Skeletal muscle satellite cell (primary cell): ENCODE results near the gene CCDC88C. TPM values are rescaled to one million over a fixed set of nuclear protein-coding genes. Genes with fewer than 3 reads are reported as not detected.
A peak's percentile ranks its signal among the peaks of the same experiment; 100 is the strongest.

ENCODE experiments used
- H3K27me3 ChIP-seq: 2 replicates; pipeline ENCODE4 v1.7.0; 2013; ENCODE audit warnings: low read length; ENCODE audit not compliant: control insufficient read depth, insufficient read depth
- H3K36me3 ChIP-seq: 2 replicates; pipeline ENCODE4 v1.7.0; 2013; ENCODE audit warnings: mild to moderate bottlenecking, control low read depth, low read length; ENCODE audit not compliant: insufficient read depth
- H3K4me1 ChIP-seq: 2 replicates; pipeline ENCODE4 v1.7.0; 2013; ENCODE audit warnings: low read length; ENCODE audit not compliant: control insufficient read depth, insufficient read depth
- H3K4me2 ChIP-seq: 2 replicates; pipeline ENCODE4 v1.7.0; 2013; ENCODE audit warnings: mild to moderate bottlenecking, low read length
- H3K4me3 ChIP-seq: 2 replicates; pipeline ENCODE4 v1.7.0; 2013; ENCODE audit warnings: low read length
- H3K9ac ChIP-seq: 2 replicates; pipeline ENCODE4 v1.7.0; 2013; ENCODE audit warnings: mild to moderate bottlenecking, low read depth, low read length, moderate library complexity
- H3K9me3 ChIP-seq: replicated peaks from 2 replicates; pipeline ENCODE4 v1.7.0; 2013; ENCODE audit warnings: mild to moderate bottlenecking, control low read depth, low read length
- total RNA-seq: library from RNA; depleted of rRNA; stranded (reverse); fragments of >200 nt; gene quantifications from 2 replicates; pipeline ENCODE4 v1.2.3, GENCODE V29; 2012; rRNA removed

The CCDC88C gene, protein sequence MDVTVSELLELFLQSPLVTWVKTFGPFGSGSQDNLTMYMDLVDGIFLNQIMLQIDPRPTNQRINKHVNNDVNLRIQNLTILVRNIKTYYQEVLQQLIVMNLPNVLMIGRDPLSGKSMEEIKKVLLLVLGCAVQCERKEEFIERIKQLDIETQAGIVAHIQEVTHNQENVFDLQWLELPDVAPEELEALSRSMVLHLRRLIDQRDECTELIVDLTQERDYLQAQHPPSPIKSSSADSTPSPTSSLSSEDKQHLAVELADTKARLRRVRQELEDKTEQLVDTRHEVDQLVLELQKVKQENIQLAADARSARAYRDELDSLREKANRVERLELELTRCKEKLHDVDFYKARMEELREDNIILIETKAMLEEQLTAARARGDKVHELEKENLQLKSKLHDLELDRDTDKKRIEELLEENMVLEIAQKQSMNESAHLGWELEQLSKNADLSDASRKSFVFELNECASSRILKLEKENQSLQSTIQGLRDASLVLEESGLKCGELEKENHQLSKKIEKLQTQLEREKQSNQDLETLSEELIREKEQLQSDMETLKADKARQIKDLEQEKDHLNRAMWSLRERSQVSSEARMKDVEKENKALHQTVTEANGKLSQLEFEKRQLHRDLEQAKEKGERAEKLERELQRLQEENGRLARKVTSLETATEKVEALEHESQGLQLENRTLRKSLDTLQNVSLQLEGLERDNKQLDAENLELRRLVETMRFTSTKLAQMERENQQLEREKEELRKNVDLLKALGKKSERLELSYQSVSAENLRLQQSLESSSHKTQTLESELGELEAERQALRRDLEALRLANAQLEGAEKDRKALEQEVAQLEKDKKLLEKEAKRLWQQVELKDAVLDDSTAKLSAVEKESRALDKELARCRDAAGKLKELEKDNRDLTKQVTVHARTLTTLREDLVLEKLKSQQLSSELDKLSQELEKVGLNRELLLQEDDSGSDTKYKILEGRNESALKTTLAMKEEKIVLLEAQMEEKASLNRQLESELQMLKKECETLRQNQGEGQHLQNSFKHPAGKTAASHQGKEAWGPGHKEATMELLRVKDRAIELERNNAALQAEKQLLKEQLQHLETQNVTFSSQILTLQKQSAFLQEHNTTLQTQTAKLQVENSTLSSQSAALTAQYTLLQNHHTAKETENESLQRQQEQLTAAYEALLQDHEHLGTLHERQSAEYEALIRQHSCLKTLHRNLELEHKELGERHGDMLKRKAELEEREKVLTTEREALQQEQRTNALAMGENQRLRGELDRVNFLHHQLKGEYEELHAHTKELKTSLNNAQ (N-terminal part only)
- under 0.01 and 2.8 TPM in 2 replicates for total RNA-seq

DNA sequence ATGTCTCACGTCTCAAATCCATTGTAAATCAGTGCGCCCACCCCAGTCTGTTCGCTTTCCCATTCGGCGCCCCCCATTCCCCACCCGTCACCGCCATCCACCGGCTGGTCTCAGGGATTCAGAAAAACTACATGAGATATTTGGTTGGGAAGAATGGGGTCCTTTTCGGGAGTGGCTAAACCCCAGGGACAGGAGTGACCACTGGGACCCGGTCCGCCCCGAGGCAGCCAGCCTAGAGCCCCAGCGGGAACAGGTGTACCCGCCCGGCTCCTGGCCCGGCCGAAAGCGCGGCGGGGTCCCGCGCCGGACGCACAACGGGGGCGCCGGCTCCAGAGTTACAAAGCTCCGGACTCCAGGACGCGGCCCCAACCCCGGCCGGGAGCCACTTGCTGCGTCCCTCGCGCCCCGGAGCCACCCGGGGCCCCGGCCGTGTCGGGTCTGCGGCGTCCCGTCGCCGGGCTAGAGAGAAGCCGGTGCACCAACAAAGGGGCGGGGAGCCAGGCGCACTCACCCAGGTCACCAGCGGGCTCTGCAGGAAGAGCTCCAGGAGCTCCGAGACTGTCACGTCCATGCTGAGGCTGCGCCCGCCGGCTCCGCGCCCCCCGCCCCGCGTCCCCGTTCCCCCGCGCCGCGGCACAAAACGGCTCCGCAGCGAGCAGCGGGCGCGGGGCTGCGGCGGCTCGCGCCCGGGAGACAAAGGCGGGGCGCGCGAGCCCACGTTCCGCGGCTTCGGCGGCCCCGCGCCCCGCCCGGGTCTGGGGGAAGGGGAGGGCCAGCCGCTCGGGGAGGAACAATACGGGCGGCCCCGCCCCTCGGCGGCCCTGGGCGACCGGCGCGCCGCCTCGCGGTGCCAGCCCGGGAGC is at the start of gene CCDC88C:
TSS of gene CCDC88C (minus strand) at position 701 of the 863 bp plus-strand sequence. CDS start at position 571, 130 bp downstream.
- Histone ChIP-seq H3K36me3 (no peaks in the 10 kb centered on the region), H3K4me1 (peaks cover 9% of the 10 kb centered on the region), H3K9ac (peak within 1 kb of the TSS; percentile 6), H3K4me3 (peak within 1 kb of the TSS; percentile 61), H3K27me3 (peaks cover 19% of the 10 kb centered on the region), H3K4me2 (peak within 1 kb of the TSS; percentile 71), H3K9me3 (no peaks in the 10 kb centered on the region)

DNA sequence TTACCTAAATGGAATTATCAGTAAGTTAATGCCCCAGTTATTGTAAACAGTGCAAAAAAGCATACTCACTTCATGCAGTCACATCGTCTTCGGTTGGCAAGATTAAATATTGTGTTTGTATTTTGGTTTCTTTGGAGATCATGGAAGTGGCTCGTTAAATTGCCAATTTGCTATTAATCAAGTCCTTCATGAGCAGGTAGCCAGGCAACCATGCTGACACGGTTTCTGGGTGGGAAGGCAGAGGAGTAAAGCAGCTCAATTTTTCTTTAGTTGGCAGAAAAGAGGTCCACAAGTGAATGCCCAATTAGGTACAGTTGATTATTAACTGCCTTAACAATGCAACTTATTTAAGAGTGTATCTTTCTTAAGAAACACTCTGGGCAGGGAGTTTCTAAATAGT is 48.6 kb upstream of the CCDC88C start:
- no peak overlapping the region for H3K9ac ChIP-seq
- H3K36me3 ChIP-seq: peaks cover 65% of the 10 kb centered on the region
- no peak overlapping the region for H3K4me2 ChIP-seq
- H3K4me1 ChIP-seq: no peaks in the 10 kb centered on the region
- no peaks in the 10 kb centered on the region for H3K27me3 ChIP-seq
- H3K4me3 ChIP-seq: no peak overlapping the region
- no peaks in the 10 kb centered on the region for H3K9me3 ChIP-seq

DNA sequence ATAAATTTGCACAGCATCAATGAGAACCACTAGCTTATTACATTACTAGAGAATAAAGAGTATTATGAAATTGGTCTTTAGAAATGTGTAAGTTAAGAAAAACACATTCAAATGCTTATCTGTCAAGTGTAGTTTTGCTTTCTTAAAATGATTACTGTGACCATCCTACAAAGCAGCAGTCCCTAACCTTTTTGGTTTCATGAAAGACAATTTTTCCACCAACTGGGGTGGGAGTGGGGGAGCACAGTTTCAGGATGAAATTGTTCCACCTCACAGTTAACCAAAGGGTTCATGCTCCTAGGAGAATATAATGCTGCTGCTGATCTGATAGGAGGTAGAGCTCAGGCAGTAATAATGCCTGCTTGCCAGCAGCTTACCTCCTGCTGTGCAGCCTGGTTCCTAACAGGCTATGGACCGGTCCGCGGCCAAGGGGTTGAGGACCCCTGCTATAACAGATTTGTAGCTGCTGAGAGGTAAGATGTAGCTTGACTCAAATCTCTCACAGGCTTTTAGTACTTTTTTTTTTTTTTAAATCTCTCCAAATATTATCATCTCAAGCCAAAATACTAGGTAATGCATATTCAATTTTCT is 47.1 kb upstream of the CCDC88C start:
- H3K9ac ChIP-seq: no peak overlapping the region
- H3K36me3 ChIP-seq: peaks cover 61% of the 10 kb centered on the region
- no peaks in the 10 kb centered on the region for H3K4me1 ChIP-seq
- no peaks in the 10 kb centered on the region for H3K27me3 ChIP-seq
- H3K9me3 ChIP-seq: no peaks in the 10 kb centered on the region
- H3K4me3 ChIP-seq: no peak overlapping the region
- H3K4me2 ChIP-seq: no peak overlapping the region

DNA sequence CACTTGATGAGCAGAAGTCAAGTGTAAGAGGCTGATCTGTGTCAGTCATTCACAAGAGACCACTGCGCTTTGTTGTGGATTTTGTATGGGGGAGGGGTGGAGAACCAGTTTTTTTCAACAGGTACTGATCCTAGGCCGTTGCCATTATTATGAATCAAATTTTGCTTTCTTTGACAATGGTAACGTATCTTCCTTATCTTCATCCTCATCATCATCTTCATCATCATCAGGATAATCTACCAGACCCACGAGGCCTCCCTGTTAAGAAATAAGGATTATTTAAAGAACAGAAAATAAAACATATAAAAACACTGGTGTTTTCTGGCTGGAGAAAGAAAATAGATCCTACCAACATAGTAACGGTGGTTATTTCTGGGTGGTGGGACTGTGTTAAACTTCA is 41.0 kb upstream of the CCDC88C start:
- no peaks in the 10 kb centered on the region for H3K9me3 ChIP-seq
- no peak overlapping the region for H3K4me3 ChIP-seq
- H3K4me2 ChIP-seq: no peak overlapping the region
- no peaks in the 10 kb centered on the region for H3K27me3 ChIP-seq
- H3K36me3 ChIP-seq: peaks cover 65% of the 10 kb centered on the region
- no peak overlapping the region for H3K9ac ChIP-seq
- no peaks in the 10 kb centered on the region for H3K4me1 ChIP-seq

DNA sequence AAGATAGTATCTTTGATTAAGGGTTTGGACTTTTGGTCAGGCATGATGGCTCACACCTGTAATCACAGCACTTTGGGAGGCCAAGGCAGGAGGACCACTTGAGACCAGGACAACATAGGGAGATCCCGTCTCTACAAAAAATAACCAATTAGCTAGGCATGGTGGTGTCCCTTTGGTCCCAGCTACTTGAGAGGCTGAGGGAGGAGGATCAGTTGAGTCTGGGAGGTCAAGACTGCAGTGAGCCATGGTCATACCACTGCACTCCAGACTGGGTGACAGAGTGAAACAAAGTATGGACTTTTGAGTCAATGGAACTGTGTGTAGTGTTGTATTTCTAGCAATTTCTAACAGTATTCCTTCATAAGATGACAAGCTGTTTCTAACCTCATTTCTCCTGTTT is 38.7 kb upstream of the CCDC88C start:
- Histone ChIP-seq H3K4me3 (no peak overlapping the region), H3K4me1 (no peaks in the 10 kb centered on the region), H3K36me3 (peaks cover 56% of the 10 kb centered on the region), H3K9ac (no peak overlapping the region), H3K27me3 (no peaks in the 10 kb centered on the region), H3K9me3 (no peaks in the 10 kb centered on the region), H3K4me2 (no peak overlapping the region)

DNA sequence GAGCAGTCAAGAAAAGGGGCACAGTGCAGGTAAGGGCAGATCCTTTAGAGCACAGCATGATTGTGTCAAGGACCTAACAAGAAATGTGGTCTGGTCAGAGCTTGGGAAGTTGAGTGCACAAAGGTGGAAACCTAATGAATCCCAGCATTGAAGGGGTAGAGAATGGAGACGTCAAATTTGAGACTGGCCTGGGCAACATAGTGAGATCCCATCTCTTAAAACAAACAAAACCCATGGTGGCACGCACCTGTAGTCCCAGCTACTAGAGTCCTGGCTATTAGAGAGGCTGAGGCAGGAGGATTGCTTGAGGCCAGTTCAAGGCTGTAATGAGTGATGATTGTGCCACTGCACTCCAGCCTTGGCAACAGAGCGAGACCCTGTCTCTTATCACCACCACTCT is 37.0 kb upstream of the CCDC88C start:
- H3K4me3 ChIP-seq: no peak overlapping the region
- peaks cover 45% of the 10 kb centered on the region for H3K36me3 ChIP-seq
- no peaks in the 10 kb centered on the region for H3K9me3 ChIP-seq
- H3K4me1 ChIP-seq: no peaks in the 10 kb centered on the region
- no peak overlapping the region for H3K9ac ChIP-seq
- no peaks in the 10 kb centered on the region for H3K27me3 ChIP-seq
- H3K4me2 ChIP-seq: no peak overlapping the region

DNA sequence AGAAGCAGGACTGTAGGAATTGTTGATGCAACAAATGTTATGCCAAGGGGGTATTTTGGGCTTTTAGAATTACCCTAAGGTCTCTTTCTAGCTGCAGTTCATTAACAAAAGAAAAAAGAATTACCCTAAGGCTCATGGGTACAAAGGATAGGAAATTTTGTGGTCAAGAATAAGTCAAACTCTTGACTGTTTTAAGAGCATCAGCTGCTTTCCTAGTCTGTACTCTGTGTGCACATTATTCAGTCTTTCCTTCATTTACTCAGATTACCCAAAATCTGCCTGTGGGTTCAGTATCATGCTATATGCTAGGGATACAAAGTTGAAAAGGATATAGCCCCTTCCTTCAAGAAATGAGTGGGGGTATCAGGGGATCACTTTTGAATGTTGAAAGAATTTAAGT is 36.5 kb upstream of the CCDC88C start:
- peaks cover 45% of the 10 kb centered on the region for H3K36me3 ChIP-seq
- no peak overlapping the region for H3K4me3 ChIP-seq
- H3K27me3 ChIP-seq: no peaks in the 10 kb centered on the region
- no peak overlapping the region for H3K9ac ChIP-seq
- no peaks in the 10 kb centered on the region for H3K4me1 ChIP-seq
- H3K4me2 ChIP-seq: no peak overlapping the region
- no peaks in the 10 kb centered on the region for H3K9me3 ChIP-seq

DNA sequence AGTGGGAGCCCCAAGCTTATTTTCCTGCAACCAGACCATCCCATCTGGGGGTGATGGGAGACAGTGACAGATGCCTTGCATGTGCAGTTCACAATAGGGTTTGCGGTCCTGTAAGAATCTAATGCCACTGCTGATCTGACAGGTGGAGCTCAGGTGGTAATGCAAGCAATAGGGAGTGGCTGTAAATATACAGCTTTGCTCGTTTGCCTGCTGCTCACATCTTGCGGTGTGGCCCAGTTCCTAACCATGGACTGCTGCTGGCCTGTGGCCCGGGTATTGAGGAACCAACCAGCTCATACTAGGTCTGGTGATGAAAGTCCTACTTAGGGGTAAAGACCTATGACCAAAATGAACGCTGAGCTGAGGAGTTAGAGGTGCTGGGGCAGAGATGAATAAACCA is 36.1 kb upstream of the CCDC88C start:
- Histone ChIP-seq H3K36me3 (peaks cover 43% of the 10 kb centered on the region), H3K4me2 (no peak overlapping the region), H3K4me1 (no peaks in the 10 kb centered on the region), H3K9me3 (no peaks in the 10 kb centered on the region), H3K9ac (no peak overlapping the region), H3K4me3 (no peak overlapping the region), H3K27me3 (no peaks in the 10 kb centered on the region)

DNA sequence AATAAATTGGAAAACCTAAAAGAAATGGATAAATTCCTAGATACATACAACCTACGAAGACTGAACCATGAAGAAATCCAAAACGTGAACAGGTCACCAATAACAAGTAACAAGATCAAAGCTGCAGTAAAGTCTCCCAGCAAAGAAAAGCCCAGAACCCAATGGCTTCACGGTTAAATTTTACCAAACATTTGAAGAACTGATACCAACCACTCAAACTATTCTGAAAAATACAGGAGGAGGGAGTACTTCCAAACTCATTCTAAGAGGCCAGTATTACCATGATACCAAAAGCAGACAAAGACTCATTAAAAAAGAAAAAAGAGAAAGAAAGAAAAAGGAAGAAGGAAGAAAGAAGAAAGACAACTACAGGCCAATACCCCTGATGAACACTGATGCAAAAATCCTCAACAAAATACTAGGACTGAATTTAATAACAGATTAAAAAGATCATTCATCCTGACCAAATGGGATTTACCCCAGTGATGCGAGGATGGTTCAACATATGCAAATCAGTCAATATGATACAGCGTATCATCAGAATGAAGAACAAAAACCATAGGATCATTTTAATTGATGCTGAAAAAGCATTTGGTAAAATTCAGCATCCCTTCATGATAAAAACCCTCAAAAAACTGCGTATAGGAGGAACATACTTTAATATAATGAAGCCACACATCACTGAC is 26.9 kb upstream of the CCDC88C start:
- no peaks in the 10 kb centered on the region for H3K9me3 ChIP-seq
- no peak overlapping the region for H3K4me3 ChIP-seq
- H3K36me3 ChIP-seq: no peaks in the 10 kb centered on the region
- H3K9ac ChIP-seq: no peak overlapping the region
- H3K4me2 ChIP-seq: no peak overlapping the region
- no peaks in the 10 kb centered on the region for H3K4me1 ChIP-seq
- H3K27me3 ChIP-seq: peaks cover 20% of the 10 kb centered on the region

DNA sequence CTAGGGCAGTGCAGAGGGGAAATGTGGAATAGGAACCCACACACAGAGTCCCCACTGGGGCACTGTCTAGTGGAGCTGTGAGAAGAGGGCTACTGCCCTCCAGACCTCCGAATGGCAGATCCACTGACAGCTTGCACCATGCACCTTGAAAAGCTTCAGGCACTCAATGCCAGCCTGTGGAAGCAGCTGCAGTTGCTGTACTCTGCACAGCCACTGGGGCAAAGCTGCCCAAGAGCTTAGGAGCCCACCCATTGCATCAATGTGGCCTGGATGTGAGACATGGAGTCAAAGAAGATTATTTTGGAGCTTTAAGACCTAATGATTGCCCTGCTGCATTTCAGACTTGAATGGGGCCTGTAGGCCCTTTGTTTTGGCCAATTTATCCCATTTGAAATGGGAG is 21.7 kb upstream of the CCDC88C start:
- Histone ChIP-seq H3K27me3 (peaks cover 10% of the 10 kb centered on the region), H3K4me1 (no peaks in the 10 kb centered on the region), H3K4me2 (no peak overlapping the region), H3K4me3 (no peak overlapping the region), H3K9me3 (no peaks in the 10 kb centered on the region), H3K9ac (no peak overlapping the region), H3K36me3 (no peaks in the 10 kb centered on the region)
